GM23338 (cell line): Measurements from ENCODE around the gene NOA1.

ENCODE experiments used
- CREB1 ChIP-seq: fragments of 250-450 bp; sonication (Bioruptor Pico); IDR thresholded peaks from 2 replicates; pipeline ENCODE4 v1.5.0; 2020; ENCODE audit warnings: low read depth, mild to moderate bottlenecking, moderate library complexity
- EZH2 ChIP-seq: fragments of 200-600 bp; sonication (generic); IDR thresholded peaks from one replicate; pipeline ENCODE4 v1.8.0; 2017; ENCODE audit warnings: antibody characterized with exemption, mild to moderate bottlenecking, low read depth; ENCODE audit not compliant: unreplicated experiment
- EZH2phosphoT487 ChIP-seq: fragments of 200-600 bp; sonication (generic); IDR thresholded peaks from one replicate; pipeline ENCODE4 v1.8.1; 2018; ENCODE audit warnings: antibody characterized with exemption; ENCODE audit not compliant: unreplicated experiment
- JUNB ChIP-seq: IDR thresholded peaks from one replicate; pipeline ENCODE4 v1.6.1; 2016; ENCODE audit warnings: antibody characterized with exemption; ENCODE audit not compliant: unreplicated experiment
- NANOG ChIP-seq: IDR thresholded peaks from 2 replicates; pipeline ENCODE4 v1.6.1; 2016; ENCODE audit warnings: antibody characterized with exemption, borderline replicate concordance
- POLR2AphosphoS5 ChIP-seq: IDR thresholded peaks from 2 replicates; pipeline ENCODE4 v1.6.1; 2016; ENCODE audit warnings: antibody characterized with exemption, low read depth
- STAT1 ChIP-seq: IDR thresholded peaks from one replicate; pipeline ENCODE4 v1.6.1; 2016; ENCODE audit warnings: antibody characterized with exemption; ENCODE audit not compliant: unreplicated experiment
- ZNF114 ChIP-seq: fragments of 250-450 bp; sonication (Bioruptor Pico); IDR thresholded peaks from 2 replicates; pipeline ENCODE4 v1.5.0; 2020; ENCODE audit warnings: mild to moderate bottlenecking, moderate library complexity
- ZNF331 ChIP-seq: fragments of 250-450 bp; sonication (Bioruptor Pico); IDR thresholded peaks from 2 replicates; pipeline ENCODE4 v1.5.0; 2020; ENCODE audit warnings: low read depth, mild to moderate bottlenecking, moderate library complexity
- TF ChIP-seq, protein P1 (sequence below): IDR thresholded peaks from one replicate; pipeline ENCODE4 v1.6.1; 2018; ENCODE audit warnings: antibody characterized with exemption; ENCODE audit not compliant: unreplicated experiment
- TF ChIP-seq, protein P2 (sequence below), 2 experiments: fragments of 200-600 bp in 1 of 2; sonication (generic) in 1 of 2; conservative IDR thresholded peaks; 2 replicates each; pipeline versions ENCODE4 v1.5.1 to v1.6.1; 2016 to 2017; ENCODE audit warnings: antibody characterized with exemption in 2 of 2, low read depth in 2 of 2, mild to moderate bottlenecking in 2 of 2, moderate library complexity in 1 of 2
- TF ChIP-seq, protein P3 (sequence below): IDR thresholded peaks from 2 replicates; pipeline ENCODE4 v1.6.1; 2016; ENCODE audit warnings: antibody characterized with exemption

DNA sequence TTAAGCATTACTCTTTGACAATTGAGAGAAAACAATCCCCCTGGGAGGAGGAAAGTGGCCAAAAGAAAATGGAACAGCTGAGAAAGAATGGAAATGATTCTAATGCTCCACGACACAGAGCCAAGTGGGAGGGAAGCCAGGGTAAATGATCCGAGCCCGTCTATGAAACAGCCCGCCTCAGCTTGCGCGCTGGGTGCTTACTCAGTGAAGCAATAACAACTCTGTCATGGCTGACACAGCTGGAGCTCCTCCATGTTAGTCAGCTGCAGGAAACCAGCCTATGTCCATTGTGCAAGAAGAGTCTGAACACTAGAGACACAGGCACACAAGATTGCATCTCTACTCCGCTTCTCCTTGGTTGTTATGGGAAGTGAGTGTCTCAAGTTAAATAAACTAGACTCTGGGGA is 19.3 kb downstream of the NOA1 start:
- TF ChIP-seq, protein P1, sequence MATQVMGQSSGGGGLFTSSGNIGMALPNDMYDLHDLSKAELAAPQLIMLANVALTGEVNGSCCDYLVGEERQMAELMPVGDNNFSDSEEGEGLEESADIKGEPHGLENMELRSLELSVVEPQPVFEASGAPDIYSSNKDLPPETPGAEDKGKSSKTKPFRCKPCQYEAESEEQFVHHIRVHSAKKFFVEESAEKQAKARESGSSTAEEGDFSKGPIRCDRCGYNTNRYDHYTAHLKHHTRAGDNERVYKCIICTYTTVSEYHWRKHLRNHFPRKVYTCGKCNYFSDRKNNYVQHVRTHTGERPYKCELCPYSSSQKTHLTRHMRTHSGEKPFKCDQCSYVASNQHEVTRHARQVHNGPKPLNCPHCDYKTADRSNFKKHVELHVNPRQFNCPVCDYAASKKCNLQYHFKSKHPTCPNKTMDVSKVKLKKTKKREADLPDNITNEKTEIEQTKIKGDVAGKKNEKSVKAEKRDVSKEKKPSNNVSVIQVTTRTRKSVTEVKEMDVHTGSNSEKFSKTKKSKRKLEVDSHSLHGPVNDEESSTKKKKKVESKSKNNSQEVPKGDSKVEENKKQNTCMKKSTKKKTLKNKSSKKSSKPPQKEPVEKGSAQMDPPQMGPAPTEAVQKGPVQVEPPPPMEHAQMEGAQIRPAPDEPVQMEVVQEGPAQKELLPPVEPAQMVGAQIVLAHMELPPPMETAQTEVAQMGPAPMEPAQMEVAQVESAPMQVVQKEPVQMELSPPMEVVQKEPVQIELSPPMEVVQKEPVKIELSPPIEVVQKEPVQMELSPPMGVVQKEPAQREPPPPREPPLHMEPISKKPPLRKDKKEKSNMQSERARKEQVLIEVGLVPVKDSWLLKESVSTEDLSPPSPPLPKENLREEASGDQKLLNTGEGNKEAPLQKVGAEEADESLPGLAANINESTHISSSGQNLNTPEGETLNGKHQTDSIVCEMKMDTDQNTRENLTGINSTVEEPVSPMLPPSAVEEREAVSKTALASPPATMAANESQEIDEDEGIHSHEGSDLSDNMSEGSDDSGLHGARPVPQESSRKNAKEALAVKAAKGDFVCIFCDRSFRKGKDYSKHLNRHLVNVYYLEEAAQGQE = no peak
- TF ChIP-seq, protein P2, sequence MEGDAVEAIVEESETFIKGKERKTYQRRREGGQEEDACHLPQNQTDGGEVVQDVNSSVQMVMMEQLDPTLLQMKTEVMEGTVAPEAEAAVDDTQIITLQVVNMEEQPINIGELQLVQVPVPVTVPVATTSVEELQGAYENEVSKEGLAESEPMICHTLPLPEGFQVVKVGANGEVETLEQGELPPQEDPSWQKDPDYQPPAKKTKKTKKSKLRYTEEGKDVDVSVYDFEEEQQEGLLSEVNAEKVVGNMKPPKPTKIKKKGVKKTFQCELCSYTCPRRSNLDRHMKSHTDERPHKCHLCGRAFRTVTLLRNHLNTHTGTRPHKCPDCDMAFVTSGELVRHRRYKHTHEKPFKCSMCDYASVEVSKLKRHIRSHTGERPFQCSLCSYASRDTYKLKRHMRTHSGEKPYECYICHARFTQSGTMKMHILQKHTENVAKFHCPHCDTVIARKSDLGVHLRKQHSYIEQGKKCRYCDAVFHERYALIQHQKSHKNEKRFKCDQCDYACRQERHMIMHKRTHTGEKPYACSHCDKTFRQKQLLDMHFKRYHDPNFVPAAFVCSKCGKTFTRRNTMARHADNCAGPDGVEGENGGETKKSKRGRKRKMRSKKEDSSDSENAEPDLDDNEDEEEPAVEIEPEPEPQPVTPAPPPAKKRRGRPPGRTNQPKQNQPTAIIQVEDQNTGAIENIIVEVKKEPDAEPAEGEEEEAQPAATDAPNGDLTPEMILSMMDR (conservative IDR thresholded peaks at IDR 0.05; ENCODE audit: low read depth in 2 of 2) = no peak
- TF ChIP-seq EZH2 (no peak), EZH2phosphoT487 (no peak), POLR2AphosphoS5 (no peak), NANOG (no peak), CREB1 (CRISPR knock-in tag) (no peak), JUNB (no peak), STAT1 (no peak), ZNF114 (CRISPR knock-in tag) (no peak), ZNF331 (CRISPR knock-in tag) (no peak)
- TF ChIP-seq, protein P3, sequence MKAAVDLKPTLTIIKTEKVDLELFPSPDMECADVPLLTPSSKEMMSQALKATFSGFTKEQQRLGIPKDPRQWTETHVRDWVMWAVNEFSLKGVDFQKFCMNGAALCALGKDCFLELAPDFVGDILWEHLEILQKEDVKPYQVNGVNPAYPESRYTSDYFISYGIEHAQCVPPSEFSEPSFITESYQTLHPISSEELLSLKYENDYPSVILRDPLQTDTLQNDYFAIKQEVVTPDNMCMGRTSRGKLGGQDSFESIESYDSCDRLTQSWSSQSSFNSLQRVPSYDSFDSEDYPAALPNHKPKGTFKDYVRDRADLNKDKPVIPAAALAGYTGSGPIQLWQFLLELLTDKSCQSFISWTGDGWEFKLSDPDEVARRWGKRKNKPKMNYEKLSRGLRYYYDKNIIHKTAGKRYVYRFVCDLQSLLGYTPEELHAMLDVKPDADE = no peak
